SK-N-MC (cell line): ENCODE results near the gene S1PR5.

Experiments used
- EZH2 ChIP-seq: fragments of 200-600 bp; sonication (generic); IDR thresholded peaks from one replicate; pipeline ENCODE4 v1.6.1; 2017; ENCODE audit warnings: antibody characterized with exemption
- FOXP2 ChIP-seq: optimal IDR thresholded peaks from 2 replicates; pipeline ENCODE3; 2011; ENCODE audit warnings: mild to moderate bottlenecking, moderate library complexity; ENCODE audit not compliant: insufficient read depth; ENCODE audit errors: extremely low read length, control extremely low read depth
- POLR2AphosphoS5 ChIP-seq: IDR thresholded peaks from 2 replicates; pipeline ENCODE4 v1.6.1; 2012; ENCODE audit warnings: mild to moderate bottlenecking, low read depth, low read length, borderline replicate concordance

DNA sequence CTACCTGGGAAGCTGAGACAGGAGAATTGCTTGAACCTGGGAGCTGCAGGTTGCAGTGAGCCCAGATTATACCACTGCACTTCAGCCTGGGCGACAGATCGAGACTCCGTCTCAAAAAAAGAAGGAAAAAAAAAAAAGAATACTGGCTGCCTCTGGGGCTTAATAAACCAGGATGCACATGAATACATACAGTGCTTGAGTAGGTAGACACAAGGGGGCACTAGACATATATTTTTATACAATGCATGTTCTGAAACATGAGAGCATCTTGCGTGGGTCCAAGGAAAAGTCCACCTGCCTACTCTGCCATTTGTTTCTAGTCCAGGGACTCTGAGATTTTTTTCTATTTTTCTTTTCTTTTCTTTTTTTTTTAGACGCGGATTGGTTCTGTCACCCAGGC, 45.3 kb downstream of the S1PR5 start:
- no peak for TF ChIP-seq EZH2
- no peak for TF ChIP-seq POLR2AphosphoS5
- TF ChIP-seq FOXP2, result no peak
